ENCODE data around the gene NEK7.

NEK7 gene

DNA sequence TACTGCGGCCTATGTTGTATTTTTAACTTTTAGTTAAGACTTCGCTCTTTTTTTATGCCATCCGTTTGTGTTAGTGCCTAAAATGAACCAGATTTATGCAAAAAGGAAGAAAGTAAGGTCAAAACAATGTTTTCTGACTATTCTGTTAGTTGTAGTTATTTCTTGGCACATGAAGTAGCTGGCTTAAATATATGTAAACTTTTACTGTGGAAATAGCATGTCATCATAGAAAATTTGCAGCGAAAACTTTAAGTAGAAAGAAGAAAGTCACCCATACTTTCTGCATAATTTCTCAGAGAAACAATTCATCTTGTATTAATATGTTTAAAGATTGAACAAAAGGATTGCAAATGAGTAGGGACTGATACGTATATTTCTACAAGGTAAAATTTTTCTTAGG, 106.4 kb downstream of the NEK7 start:
- DNase-seq: no peak

DNA sequence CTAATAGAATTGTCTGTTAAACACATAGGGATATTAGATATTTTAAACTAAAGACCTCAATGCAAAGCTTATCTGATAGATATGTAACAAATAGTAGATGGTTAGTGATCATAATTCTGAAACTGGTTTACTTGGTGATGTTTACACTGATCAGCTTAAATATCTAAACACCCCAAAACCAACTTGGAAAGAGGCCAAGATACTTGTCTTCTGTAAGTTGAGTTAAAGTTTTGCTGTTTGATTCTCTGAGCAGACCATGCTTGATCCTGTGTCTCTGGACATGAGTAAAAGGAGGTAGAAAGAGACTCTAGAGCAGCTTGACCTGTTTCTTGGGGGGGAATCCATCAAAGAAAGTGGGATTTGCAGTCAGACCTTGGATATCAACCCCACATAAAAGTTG, 107.5 kb downstream of the NEK7 start:
- DNase-seq: no peak

DNA sequence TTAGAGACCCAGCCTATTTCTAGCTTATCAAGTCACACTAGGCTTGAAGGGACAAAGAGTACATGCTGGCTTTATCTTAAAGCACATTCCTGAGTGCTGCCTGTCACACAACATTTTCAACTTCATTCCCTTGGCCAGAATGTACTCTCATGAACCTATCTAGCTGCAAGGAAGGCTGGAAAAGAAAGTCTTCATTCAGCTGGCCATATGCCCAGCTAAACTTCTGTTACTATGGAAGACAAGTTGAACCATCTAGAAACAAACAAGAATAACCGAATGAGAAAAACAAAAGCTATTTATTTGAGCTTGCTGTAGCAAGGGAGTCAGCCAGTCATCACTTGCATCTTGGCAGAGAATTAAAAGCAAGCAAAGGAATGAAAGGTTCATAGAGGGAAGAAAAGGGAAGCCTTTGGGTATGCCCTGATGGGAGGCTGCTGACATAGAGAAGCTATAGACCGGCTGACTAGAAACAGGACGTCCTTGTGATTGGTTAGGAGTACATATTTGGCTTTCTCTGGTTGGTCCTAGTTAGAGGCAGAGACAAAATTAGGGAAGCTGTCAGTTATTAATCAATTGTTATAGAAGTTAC, 108.4 kb downstream of the NEK7 start:
- no peak for DNase-seq

DNA sequence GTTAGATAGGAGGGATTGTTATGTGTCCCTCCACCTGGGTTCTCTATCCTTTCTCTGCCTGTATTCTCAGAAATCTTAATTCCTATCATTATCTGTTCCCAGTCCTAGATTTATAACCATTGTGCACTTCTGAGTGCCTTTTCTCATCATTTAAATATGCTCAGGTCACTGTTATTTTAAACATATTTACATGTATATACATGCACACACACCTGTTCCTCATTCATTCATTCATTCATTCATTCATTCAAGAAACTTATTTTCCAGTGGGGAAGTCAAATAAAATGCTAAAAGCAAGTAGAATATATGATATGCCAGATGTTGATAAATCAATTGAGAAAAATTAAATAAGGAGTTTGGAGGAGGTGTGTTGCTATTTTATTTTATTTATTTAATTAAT, 110.3 kb downstream of the NEK7 start:
- no peak for DNase-seq

DNA sequence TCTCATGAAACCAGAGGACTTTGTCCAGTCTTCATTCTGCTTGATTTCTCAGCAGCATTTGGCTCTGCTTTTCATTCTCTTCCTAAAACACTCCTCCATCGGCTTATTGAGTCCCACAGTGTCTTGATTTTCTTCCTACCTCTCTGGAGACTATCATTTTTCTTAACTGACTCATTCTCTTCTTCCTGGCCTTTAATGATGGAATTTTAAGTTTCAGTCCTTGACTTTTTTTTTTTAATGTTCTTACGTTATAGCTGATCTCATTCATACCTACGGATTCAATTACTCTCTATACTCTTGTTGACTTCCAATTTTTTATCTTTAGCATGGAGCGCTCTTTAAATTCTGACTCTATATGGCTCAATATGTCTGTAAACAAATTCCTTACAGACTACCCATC, 111.1 kb downstream of the NEK7 start:
- DNase-seq: no peak

DNA sequence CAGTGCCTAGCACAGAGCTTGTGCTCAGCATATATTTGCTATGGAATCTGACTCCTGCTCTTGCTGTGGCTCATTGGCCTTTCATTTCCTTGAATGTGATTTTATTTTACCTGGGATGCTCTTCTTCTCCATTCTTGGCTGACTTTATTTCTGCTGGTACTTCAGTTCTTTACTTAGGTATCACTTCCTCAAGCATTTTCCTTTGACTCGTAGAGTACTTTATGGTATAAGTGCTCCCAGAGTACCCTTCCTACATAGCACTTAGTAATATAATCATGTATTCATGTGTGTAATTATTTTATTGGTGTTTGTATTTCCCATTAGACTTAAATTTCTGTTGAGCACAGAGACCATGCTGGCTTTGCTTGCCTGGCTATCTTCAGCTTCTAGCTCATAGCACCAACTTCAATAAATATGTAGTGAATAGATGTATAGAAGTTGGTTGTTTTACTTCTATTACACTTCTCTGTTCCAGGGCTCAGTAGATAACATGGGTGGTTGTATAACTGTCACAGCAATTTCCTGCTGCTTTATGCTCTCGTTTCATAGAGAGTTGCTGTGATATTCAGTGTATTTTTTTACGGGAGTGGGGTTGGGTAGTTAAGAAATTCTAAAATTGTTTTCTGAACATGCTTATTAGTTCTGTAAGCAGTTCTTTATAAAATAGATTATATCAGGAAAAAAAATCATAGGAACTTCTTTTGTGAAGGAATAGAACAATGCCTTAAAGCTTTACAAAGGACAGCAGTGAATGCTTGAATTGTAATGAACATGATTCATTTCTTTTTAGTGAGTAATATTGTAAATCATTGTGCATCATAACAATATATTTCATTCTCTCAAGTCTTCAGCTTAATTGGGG, 112.2 kb downstream of the NEK7 start:
- no peak for DNase-seq

DNA sequence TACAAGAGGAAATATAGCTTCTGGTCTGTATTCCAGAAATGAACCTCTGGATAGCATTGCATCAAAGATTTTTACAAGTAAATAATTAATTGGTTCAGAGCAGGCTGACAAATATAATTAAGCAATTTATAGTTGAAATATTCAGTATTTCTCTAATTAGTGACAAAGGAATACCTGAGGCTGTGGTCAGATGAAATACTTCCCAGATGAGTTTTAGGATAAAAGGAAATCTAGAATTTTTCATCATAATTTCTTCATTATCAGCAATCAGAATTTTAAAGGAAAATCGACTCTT, 112.8 kb downstream of the NEK7 start:
- DNase-seq: no peak

DNA sequence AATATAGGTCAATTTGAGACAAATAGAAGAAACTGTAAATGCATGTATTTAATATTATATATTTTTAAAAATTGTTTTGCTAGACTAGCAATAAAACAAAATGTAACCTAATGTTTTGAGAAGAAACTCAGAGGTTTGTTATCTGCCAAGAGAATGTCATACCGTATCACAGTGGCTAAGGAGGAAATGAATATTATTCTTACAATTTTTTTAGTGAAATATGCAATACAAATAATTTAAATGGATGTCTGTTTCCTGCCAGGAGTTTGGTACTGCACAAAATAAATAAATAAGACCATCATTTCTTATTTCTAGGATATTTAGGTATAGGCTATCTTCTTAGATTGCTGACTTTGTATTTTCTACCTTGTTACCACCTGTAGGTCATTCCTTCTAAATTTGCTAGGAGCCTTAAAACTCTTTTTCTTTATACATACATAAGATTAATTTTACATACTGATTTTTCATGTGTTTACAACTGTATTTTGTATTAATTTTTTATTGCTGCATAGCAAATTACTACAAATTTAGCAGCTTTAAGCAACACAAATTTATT, 113.6 kb downstream of the NEK7 start:
- DNase-seq: no peak

DNA sequence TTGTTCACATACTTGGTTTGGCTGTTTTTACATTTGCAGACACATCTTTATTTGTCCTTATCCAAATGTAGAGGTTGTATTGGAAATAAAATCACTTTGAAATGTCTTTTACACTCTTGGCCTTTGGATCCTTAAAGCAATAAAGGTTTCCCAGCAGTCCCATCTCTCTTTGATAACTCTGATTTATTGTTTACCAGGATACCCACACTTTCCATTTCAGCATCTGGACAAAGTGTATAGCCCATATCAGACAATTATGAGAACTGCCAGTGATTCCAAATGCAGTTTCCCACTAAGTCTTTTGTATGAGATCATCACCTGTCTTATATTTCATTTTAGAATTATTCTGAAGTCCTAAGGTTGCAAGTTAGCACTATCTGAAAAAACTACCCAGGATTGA, 114.7 kb downstream of the NEK7 start:
- no peak for DNase-seq

DNA sequence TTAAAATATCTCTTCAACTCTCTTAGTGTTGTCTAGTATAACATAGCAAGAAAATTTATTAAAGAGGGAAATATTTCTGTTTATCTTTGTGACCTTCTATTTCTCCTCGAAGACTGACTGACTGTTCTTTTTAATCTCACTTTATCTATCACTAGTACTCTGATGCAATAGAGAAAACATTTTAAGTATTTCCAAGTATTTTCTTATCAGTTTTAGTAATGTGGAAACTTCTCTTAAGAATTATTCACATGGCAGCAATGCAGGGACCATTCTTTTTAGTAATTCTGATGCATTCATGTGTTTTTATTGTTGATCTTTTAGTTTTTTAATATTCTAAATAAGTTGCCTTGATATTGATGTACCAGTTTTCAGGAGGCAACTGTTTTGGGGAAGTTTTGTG, 115.7 kb downstream of the NEK7 start:
- DNase-seq: no peak

DNA sequence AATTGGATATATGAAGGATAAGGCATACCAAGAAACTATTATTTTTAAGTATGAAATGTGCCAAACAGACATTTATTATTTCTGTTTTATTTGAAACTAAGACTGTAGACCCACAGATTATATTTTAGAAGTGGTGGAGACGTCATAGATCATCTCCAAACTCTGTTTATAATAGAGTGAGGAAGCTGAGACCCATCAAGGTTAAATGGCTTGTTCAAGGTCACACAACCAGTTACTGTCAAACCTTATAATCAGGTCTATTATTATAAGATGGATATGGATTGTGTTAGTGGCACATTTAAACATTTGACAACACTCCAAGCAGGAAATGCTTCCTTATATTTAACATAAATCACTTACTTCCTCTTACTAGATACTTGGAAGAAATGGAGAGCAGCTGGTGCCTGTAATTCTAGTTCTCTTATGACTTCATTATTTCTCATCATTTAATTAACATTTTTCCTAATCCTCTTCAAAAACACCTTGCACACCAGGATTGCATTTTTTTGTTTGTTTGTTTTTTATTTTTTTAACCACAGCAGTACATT, 117.0 kb downstream of the NEK7 start:
- no peak for DNase-seq

DNA sequence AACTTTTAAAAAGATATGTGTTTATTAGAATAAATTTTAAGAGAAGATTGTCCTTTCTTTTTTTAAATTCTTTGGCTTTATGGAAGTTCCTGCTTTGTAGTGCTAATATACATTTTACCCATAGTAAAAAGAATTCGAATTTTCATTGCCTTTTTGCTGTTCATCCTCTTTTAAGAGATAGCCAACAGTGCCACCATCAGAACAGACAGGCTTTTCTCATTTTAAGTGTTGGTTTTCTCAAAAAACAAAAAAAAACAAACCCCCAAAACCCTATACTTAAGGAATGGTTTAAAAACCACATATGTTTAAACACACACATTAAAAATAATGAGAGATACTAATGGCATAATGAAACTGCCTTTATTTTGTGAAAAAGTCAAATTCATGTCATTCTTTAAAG, 118.8 kb downstream of the NEK7 start:
- DNase-seq: no peak

DNA sequence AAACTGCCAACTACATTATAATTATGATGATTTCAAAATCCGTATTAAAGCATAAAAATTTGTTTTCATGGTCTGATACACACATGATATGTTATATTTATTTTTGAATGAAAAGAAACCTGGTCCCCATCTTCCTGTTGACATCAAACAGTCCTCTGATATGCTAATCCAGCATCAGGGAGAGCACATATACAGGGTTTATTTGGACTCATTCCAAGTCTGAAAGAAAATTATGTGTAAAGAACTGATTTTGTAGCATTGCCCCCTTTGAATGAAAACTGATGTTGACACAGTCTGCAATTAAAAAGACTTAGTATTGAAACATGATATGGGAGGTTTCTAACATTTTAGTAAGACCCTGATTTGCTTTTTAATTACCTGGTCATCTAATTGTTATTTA, 119.4 kb downstream of the NEK7 start:
- DNase-seq: no peak

DNA sequence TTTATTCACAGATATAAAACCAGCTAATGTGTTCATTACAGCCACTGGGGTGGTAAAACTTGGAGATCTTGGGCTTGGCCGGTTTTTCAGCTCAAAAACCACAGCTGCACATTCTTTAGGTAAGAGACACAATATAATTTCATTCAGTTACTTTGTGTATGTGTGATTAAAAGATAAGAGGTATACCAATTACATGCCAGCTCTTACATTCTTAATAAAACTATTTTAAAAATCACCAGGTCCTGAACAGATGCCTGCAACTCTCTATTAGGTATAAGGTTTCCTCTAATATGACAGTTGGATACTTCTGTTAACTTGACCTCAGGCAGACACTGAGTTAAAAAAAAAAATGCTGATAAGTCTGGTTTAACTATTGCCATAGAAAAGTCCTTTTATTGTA, 122.1 kb downstream of the NEK7 start:
- no peak for DNase-seq

DNA sequence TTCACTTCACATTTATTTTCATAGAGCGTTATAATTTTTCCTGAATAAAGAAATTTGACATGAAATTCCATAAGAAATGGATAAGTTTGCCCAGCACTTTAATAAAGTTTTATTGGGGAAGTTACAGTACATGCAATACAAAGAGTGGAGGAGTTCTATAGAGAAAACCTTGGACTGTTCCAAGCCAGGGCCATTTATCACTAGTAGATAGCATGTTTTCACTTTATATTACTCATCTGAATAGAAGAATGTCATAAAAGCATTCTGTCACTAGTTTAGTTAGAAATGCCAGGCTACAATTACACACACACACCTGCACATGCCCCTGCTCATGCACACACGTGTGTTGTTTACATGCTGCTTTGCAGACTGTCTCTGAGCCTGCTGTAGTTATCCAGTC, 123.3 kb downstream of the NEK7 start:
- DNase-seq: no peak

DNA sequence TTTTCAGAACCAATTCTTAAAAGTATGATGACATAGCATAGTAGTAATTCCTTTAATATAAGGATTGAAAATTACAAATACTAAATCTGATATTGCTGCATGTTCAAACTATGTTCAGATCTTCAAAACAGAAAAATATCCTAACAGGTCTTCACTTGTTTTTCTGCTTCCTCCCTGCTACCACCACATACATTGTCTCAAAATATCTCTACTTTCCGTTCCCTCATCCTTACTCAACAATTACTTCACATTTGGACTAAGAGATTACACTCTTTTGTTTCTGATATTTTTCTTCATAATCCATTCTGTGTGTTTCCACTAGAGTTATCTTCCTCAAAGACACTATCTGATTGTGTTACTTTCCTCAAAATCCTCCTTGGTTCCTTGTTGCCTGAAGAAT, 125.1 kb downstream of the NEK7 start:
- no peak for DNase-seq

DNA sequence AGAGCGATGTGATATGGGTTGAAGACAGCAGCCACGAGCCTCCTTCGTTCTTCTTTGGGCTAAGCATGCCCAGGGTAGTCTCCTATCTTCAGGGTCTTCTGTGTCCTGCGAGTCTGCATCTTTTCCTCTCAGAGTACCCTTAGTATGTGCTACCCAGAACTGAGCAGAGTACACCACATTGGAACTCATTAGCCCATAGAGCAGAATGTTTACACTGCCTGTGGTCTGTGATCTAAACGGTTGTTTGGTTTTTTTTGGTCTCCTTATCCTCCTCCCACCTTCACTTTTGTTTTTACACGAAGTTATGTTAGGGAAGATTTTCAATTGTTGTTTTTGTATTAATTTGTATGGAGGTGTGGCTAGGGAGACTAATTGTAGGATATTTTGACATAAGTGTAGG, 126.4 kb downstream of the NEK7 start:
- DNase-seq: no peak

DNA sequence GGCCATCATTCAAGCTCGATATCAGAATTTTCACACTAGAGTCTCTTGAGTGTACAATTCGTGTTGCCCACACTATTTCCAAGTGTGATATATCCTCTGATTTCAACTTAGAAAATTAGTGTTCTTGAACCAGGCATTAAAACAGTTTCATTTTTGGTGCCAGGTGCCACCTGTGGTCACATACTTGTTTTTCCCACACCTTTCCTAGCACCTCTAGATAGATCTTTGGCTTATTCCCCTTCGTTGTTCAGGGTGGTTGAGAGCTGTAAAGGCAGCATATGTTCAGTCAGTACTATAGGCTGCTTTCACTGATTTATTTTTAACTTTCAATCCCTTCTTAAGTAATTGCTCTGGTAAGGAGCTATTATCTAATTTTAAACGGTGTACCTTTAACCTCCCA, 131.1 kb downstream of the NEK7 start:
- DNase-seq: no peak

DNA sequence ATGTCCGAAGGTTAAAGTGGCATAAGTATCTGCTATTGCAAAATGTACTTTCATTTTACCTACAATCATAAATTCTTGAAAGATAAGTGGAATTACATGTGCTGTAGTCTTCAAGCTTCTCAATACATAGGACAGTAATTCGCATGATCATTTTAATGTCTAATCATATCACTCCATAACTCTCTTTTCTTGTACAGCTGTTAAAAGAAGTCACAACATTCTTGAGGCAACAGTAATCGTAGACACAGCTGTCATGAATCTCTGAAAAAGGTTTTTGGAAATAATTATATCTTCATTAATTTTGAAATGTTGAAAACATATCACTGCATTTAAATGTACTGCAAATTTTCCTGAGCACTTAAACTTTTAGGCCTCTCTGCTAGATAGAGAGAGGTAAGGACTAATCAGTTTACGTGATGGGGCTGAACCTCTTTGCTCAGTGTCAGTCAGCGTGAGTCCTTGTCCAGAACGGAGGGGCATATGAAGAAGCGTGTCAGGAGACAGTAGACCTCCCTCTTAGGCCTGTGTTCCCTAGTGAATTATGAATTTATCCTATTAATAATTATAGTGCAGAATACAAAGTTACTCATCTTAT, 133.4 kb downstream of the NEK7 start:
- no peak for DNase-seq

DNA sequence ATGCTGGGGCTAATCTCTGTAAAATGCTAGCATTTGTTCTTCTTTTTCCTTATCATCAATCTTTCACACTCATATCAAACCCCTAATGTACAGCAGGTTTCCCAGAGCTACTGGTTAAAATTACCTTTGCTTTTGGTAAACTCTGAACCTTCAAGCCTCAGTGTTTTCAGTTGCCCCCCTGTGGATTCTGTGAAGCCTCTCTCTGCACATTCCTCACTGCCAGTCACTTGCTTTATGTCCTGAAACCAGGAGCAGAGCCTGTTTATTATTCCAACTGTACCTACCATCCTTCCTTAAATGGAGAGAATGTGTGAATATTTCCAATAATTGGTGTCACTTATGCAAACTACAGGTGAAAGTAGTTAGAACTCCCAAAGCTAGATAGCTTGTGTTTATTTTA, 134.2 kb downstream of the NEK7 start:
- no peak for DNase-seq

DNA sequence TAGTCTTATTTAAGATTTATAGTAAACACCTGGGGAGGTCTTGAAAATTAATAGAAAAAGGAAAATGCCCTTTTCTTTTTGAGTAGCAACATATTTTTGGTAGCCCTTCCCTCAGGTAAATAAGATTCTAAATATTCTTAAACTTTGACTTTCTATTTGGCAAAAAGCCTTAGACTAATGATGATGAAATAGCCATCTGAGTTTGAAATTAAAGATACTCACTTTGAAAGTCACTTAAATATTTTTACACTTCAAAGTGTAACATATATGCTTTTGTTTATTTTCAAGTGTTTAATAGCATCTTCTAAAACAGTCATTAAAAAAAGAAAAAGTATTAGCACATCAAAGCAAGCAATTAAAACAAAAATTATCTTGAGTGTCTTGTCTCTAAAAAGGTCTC, 135.1 kb downstream of the NEK7 start:
- DNase-seq: no peak

DNA sequence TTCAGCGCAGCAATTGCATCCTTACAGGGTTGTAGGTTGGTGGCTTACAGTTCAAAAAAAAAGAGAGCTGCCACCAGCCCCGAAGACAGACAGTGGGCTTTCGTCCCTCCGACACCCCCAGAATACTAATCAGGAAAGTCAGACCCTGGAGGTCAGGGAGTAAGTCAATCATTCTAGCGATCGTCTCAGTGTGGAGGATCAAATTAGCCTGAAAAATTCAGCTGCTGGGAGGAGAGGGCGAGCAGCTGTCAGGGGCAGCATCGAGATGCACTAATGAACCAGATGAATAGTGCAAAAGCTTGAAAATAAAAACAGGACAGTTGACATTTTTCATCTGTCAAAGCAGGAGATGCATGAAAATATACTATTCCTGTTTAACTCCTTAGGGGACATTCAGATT, 138.4 kb downstream of the NEK7 start:
- no peak for DNase-seq

DNA sequence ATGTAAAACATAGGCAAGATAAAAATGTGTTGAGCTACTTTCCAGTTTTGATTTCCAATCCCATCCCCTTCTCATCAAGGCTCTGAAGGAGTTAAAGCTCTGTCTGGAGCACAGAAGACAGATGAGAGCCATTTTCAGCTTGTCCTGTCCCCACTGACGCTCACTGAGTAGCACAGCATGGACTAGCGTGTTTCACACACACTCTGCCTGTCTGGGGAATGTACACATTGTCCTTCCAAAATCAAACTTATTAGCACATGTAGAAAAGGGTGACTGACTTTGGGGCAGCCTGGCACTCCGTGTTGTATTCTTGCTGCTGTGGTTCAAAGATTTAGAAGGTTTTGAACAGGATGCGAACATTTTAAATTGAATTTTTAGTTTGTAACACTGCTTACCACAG, 139.2 kb downstream of the NEK7 start:
- no peak for DNase-seq

DNA sequence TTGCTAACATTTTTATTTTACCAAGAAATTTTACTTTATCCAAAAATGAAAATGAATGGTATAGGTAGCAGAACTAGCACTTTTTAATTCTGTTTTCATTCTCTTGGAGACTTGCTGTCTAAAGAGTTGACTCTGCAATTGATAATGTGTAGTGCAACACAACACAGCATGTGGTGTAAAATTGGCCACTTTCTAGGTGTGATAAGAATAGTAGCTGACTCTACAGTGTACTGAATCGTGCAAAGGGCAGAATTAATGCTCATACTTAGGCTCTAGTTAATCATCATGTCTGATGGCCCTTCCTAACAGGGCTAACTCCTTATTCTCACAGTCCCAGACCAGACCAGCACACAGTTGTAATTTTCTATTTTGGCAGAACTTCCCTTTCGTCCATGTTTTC, 140.5 kb downstream of the NEK7 start:
- DNase-seq: no peak

Measured in NCI-H1417 treated with DMSO at 0.1 percent for 48 hours (cell line).